Effector memory CD4-positive, alpha-beta T cell (primary cell): ENCODE measurements around the gene XPNPEP2.

Source experiments
- DNase-seq, 3 donors: peaks; one replicate each; pipeline ENCODE4 v3.0.0-alpha.2; 2020
- H3K27ac ChIP-seq: 2 replicates; pipeline ENCODE4 v1.7.0; 2013; ENCODE audit warnings: mild to moderate bottlenecking, low read length, moderate library complexity; ENCODE audit not compliant: insufficient read depth, poor library complexity, severe bottlenecking
- H3K27me3 ChIP-seq: replicated peaks from 2 replicates; pipeline ENCODE4 v1.7.0; 2013; ENCODE audit warnings: mild to moderate bottlenecking, low read length; ENCODE audit not compliant: insufficient read depth, control insufficient read depth, poor library complexity, severe bottlenecking
- H3K36me3 ChIP-seq: 2 replicates; pipeline ENCODE4 v1.7.0; 2013; ENCODE audit warnings: mild to moderate bottlenecking, low read length, moderate library complexity; ENCODE audit not compliant: control insufficient read depth, insufficient read depth
- H3K4me1 ChIP-seq: 2 replicates; pipeline ENCODE4 v1.7.0; 2013; ENCODE audit warnings: low read length, mild to moderate bottlenecking; ENCODE audit not compliant: control insufficient read depth, insufficient read depth, poor library complexity, severe bottlenecking
- H3K4me3 ChIP-seq: 2 replicates; pipeline ENCODE4 v1.7.0; 2013; ENCODE audit warnings: low read length, low read depth, mild to moderate bottlenecking; ENCODE audit not compliant: insufficient read depth, poor library complexity, severe bottlenecking
- H3K9me3 ChIP-seq: 2 replicates; pipeline ENCODE4 v1.7.0; 2013; ENCODE audit warnings: mild to moderate bottlenecking, low read length, moderate library complexity; ENCODE audit not compliant: control insufficient read depth
- total RNA-seq, 3 donors: gene quantifications; one replicate each; lab custom pipeline; 2026; lab: John Stamatoyannopoulos, UW

Gene XPNPEP2, protein sequence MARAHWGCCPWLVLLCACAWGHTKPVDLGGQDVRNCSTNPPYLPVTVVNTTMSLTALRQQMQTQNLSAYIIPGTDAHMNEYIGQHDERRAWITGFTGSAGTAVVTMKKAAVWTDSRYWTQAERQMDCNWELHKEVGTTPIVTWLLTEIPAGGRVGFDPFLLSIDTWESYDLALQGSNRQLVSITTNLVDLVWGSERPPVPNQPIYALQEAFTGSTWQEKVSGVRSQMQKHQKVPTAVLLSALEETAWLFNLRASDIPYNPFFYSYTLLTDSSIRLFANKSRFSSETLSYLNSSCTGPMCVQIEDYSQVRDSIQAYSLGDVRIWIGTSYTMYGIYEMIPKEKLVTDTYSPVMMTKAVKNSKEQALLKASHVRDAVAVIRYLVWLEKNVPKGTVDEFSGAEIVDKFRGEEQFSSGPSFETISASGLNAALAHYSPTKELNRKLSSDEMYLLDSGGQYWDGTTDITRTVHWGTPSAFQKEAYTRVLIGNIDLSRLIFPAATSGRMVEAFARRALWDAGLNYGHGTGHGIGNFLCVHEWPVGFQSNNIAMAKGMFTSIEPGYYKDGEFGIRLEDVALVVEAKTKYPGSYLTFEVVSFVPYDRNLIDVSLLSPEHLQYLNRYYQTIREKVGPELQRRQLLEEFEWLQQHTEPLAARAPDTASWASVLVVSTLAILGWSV
- total RNA-seq: 0.86 to 2.6 (median 1.7) reads per million in 3 donors

DNA sequence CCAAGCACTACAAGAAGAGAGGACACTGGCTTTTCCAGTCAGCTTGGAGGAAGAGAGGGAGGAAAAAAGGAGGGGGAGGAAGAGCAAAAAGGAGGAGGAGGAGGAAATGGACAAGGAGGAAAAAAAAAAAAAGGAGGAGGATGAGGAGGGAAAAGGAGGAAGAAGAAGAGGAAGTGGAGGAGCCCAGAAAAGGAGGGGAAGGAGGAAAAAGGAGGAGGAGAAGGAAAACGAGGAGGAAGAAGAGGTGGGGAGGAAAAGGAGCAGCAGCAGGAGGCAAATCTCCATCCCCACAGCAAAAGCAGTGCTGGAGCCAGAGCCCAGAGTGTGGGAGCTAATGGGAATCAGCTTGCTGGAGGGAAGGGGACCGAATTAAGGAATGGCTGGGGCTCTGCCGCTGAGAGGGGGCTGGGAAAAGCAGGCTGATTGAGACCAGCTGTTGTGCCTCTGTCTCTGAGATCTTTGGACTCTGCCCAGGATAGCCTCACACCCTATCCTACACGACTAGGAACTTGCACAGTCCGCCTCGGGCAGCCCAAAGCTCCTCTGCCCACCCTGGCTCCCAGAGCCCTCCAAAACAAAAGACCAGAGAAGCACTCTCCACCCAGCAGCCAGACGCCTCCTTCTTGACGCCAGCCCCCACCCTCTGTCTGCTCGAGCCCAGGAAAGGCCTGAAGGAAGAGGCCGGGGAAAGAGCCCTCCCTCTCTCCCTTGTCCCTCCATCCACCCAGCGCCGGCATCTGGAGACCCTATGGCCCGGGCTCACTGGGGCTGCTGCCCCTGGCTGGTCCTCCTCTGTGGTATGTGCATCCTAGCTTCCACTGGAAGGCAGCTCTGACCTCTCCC lies at the start of gene XPNPEP2:
XPNPEP2 (plus strand) TSS at position 514 of the 843 bp plus-strand sequence; CDS start at position 749, 235 bp downstream.
- no peaks in the 10 kb centered on the region for H3K36me3 ChIP-seq
- H3K27ac ChIP-seq: no peak within 1 kb of the TSS
- no peak for DNase-seq
- peaks cover 11% of the 10 kb centered on the region for H3K4me1 ChIP-seq
- H3K9me3 ChIP-seq: no peaks in the 10 kb centered on the region
- H3K4me3 ChIP-seq: no peak within 1 kb of the TSS
- no peaks in the 10 kb centered on the region for H3K27me3 ChIP-seq

DNA sequence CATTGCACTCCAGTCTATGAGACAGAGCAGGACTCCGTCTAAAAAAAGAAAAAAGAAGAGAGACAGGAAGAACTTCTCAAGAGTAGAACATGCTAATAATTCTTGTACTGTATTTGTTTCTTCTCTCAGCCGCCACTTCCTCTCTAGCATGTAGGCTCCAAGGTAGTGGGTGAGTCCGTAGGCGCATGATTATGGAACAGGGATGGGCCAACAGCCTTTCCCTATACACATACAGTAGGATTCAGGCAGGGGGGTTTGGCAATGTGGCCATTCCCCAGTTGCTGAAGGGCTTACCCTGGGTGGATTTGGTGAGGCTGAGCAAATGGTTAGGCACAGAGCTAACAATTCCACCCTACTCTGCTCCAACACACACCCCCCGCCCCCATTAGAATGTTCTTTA lies 49.0 kb upstream of the XPNPEP2 start:
- Histone ChIP-seq H3K9me3 (no peaks in the 10 kb centered on the region), H3K36me3 (no peaks in the 10 kb centered on the region), H3K4me1 (no peaks in the 10 kb centered on the region), H3K27me3 (no peaks in the 10 kb centered on the region), H3K27ac (no peak overlapping the region), H3K4me3 (no peak overlapping the region)
- no peak for DNase-seq

DNA sequence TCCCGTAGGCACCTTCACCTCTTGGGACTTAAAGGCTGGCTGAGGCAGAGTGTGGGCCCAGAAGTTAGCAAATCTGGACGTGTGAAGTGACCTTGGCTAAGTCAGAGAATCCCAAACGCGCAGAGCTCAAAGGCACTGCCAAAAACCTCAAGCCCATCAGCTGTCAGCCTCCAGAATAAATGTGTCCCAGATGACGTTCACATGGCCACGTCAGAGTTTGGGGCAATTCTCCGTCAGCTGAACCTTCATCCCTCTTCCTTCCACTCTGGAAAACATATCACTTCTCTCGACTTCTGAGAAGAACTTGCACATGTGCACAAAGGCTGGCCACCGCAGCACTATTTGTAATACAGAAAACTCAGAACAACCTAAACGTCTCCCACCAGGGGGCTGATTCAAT lies 48.3 kb upstream of the XPNPEP2 start:
- Histone ChIP-seq H3K27ac (no peak overlapping the region), H3K9me3 (no peaks in the 10 kb centered on the region), H3K4me3 (no peak overlapping the region), H3K36me3 (no peaks in the 10 kb centered on the region), H3K27me3 (no peaks in the 10 kb centered on the region), H3K4me1 (no peaks in the 10 kb centered on the region)
- DNase-seq: no peak

DNA sequence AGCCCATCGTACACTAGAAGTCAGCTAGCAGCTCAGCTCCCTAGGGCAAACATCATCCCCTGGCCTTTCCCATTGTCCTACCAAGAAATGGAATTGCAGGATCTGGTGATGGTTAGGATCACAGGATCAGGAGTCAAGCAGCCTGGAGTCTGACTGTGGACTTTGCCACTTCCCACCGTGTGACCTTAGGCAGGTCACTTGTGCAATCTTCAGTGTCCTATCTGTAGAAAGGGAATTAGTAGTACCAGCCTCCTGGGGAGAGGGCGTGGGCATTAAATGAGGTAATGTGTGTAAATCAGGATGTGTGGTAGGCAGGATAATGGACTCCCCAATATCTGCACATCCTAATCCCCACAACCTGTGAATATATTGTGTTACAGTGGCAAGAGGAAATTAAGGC lies 45.4 kb upstream of the XPNPEP2 start:
- H3K27me3 ChIP-seq: no peaks in the 10 kb centered on the region
- H3K4me3 ChIP-seq: no peak overlapping the region
- H3K4me1 ChIP-seq: no peaks in the 10 kb centered on the region
- H3K36me3 ChIP-seq: no peaks in the 10 kb centered on the region
- no peak overlapping the region for H3K27ac ChIP-seq
- no peak for DNase-seq
- H3K9me3 ChIP-seq: no peaks in the 10 kb centered on the region

DNA sequence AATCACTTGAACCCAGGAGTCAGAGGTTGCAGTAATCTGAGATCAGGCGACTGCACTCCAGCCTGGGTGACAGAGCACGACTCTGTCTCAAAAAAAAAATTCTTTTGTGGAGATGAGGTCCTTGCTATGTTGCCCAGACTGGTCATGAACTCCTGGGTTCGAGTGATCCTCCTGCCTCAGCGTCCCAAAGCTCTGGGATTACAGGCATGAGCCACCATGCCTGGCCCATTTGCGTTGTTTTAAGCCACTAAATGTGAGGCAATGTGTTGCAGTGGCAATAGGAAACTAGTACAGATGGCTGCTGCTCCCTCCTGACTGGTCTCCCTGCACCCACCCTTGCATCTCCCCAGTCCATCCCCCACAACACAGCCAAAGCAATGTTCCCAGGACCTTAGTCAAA lies 44.0 kb upstream of the XPNPEP2 start:
- H3K27me3 ChIP-seq: no peaks in the 10 kb centered on the region
- H3K9me3 ChIP-seq: no peaks in the 10 kb centered on the region
- no peak for DNase-seq

DNA sequence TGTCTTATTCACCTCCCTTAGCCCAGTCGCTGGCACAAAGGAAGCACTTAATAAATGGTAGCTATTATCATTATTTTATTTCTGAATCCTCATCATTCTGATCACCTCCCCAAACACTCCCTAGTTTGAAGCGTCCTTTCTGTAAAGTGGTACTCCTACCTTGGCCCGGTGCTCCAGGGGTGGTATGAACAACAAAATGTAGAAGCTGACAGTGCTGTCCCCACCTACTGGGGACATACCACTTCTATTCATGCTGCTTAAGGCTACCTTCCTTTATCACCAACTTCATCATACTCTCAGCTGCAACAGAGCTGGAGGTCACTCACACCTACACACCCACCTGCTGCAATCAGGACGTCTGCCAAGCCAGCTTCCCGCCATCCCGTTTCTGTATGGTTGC lies 43.2 kb upstream of the XPNPEP2 start:
- Histone ChIP-seq H3K4me1 (no peaks in the 10 kb centered on the region), H3K36me3 (no peaks in the 10 kb centered on the region), H3K27me3 (no peaks in the 10 kb centered on the region), H3K9me3 (no peaks in the 10 kb centered on the region), H3K4me3 (no peak overlapping the region), H3K27ac (no peak overlapping the region)
- DNase-seq: no peak

More for the DNA sequence above, 44.0 kb upstream of the XPNPEP2 start:
- Histone ChIP-seq H3K4me3 (no peak overlapping the region), H3K27ac (no peak overlapping the region), H3K4me1 (no peaks in the 10 kb centered on the region), H3K36me3 (no peaks in the 10 kb centered on the region)

DNA sequence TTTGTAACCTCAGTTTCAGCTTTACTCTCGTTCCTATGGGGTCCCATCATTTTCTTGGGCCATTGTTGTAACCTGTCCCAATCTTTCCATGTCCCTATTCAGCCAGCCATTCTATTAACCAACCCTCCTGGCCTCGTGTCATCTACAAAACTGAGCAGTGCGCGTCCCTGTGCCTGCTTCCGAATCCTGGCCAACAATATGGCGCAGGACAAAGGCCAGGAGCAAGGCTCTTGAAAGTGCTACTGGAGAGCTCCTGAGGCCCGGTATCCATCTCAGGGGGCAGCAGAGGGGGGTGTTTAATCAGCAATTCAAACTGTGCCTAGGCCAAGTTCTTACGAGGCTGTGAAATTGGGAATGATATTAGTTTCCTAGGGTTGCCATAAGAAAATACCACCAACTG lies 42.8 kb upstream of the XPNPEP2 start:
- no peak overlapping the region for H3K4me3 ChIP-seq
- DNase-seq: no peak

DNA sequence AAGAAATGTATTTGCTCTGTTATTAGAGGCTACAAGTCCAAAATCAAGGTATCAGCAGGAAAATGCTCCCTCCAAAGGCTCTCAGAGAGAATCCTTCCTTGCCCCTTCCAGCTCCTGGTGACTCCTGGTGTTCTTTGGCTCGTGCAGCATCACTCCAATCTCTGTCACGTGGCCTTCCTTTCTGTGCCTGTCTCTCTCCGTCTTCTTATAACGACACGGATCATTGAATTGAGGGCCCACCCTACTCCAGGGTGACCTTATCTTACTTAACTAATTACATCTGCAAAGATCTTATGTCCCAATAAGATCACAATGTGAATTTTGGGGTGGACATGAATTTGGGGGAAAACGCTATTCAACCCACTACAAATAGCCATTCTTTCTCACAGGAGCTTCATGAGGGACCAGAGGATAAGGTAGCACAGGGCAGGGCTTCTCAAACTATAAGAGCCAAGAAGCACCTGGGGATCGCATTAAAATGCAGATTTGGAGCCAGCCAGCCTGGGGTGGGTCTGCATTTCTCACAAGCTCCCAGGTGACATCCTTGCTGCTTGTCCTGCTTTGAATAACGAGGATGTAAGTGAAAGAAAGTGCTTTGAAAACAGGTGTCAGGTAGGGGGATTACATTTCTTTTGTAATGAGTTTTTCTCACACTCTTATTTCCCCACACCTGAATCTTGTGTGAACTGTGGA lies 42.2 kb upstream of the XPNPEP2 start:
- Histone ChIP-seq H3K36me3 (no peaks in the 10 kb centered on the region), H3K27ac (no peak overlapping the region), H3K9me3 (no peaks in the 10 kb centered on the region), H3K4me3 (no peak overlapping the region), H3K27me3 (no peaks in the 10 kb centered on the region), H3K4me1 (no peaks in the 10 kb centered on the region)
- no peak for DNase-seq

More for the DNA sequence above, 42.8 kb upstream of the XPNPEP2 start:
- Histone ChIP-seq H3K9me3 (no peaks in the 10 kb centered on the region), H3K4me1 (no peaks in the 10 kb centered on the region), H3K27ac (no peak overlapping the region), H3K27me3 (no peaks in the 10 kb centered on the region), H3K36me3 (no peaks in the 10 kb centered on the region)

DNA sequence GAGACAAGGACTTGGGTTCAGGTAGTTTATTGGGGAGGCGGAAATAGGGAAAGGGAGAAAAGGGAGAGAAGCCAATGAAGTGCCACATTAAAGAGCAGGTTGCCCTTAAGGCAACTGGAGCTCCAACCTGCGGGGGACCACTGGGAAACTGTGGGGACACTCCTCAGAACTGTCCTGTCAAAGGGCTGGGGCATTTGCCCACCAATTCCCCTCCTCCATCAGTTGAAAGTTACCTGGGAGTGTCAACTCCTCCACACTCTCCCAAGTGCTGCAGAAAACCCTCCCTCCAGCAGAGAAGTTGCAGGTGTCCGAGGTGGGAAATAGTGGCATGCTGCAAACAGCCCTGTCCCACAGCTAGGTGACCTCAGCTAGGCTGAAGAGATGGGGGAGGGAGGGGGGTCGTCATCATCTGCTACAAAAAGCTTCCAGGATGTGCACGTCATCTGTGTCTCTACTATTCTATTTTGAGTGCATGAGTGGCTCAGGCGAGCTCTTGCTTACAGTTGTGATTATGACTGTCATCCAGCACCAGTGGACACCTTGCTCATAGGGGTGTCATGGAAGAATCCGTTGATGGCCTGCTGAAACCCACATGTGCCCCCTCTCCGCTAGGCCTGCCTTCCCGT lies 41.5 kb upstream of the XPNPEP2 start:
- no peak for DNase-seq
- Histone ChIP-seq H3K27me3 (no peaks in the 10 kb centered on the region), H3K4me1 (no peaks in the 10 kb centered on the region), H3K36me3 (no peaks in the 10 kb centered on the region), H3K27ac (no peak overlapping the region), H3K9me3 (no peaks in the 10 kb centered on the region), H3K4me3 (no peak overlapping the region)
